GM19372 (cell line): ENCODE measurements around the gene OPCML.
"Not testable (repeated sequence)": the region's sequence is repeated elsewhere in the genome, so short reads cannot be mapped to it uniquely, and the experiment has no call there.

Source experiments
- ATAC-seq: cut with Tn5 transposase; IDR thresholded peaks from one replicate; pipeline ENCODE4 v1.9.1; 2021; ENCODE audit warnings: mild to moderate bottlenecking, low read depth, moderate library complexity; ENCODE audit not compliant: unreplicated experiment

The OPCML gene

GRCh38 chr11:132438418-132438817 lies 1093.9 kb downstream of the OPCML start:
- no peak for ATAC-seq

DNA sequence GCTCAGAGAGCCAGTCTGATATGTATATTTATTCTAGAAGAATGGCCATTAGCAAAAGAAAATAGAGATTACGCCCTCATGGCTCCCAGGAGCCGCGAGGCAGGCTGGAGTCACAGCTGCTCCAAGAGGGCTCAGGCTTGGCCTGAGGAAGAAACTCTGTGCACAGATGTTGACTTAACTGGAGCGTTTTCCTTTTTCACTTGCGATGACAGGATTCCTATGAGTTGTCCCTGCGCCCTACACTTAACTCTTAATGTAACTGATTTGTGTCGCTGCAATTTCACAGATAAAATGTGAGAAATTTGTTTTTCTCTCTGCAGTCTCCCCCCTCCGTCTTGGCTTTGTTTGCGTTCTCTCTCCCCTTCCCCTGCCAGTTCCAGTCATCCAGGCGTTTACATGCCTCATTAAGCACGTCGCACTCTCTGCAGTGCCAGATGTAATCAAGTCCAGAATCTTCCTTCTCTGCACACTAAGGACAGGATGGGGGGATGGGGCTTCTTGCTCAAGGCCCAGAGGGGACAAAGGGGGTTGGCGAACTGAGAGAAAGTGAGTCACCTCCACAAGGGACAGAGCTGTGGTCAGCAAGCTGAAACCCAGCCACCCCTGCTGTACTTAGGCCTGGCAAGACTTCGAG lies 1101.8 kb downstream of the OPCML start:
- ATAC-seq: no peak

GRCh38 chr11:132429685-132430084 lies 1102.6 kb downstream of the OPCML start:
- ATAC-seq: no peak

DNA sequence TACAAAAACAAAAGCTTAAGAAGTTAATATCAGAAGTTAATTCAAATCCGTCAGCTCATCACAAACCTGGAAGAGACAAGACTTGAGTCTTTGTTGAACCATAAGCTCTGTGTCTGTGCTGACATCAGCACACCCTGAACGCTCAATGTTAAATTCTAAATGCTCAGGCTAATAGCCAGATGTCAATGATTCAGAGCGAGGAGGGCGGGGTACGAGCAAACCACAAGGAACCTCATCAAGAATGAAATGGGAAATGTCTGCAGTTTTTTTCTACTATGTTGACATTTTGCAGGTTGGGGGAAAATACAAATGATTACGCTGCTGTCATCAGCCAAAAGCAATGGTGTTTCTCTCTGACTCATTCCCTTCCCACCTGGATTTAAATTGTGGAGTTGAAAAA lies 1104.7 kb downstream of the OPCML start:
- no peak for ATAC-seq

- ATAC-seq: no peak
Observed at GRCh38 chr11:132424433-132424832, 1107.9 kb downstream of the OPCML start.

DNA sequence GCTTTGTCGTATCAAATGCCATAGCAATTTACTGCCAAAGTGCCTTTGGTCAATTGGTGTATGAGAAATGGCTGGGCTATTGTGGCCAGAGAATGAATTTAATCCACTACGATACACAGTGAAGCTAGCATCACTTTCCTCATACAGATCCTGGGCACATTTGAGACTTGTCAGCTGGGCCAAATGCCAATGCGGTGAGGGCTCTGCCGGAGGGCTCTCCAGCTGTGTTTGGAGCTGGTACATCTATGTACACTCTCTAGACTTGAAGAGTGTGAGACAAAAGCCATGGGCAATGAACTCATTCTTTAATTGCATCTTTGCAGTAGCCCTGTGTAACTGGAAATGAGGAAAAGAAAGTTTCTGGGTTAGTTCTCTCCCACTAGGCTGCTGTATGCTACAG lies 1109.0 kb downstream of the OPCML start:
- no peak for ATAC-seq

DNA sequence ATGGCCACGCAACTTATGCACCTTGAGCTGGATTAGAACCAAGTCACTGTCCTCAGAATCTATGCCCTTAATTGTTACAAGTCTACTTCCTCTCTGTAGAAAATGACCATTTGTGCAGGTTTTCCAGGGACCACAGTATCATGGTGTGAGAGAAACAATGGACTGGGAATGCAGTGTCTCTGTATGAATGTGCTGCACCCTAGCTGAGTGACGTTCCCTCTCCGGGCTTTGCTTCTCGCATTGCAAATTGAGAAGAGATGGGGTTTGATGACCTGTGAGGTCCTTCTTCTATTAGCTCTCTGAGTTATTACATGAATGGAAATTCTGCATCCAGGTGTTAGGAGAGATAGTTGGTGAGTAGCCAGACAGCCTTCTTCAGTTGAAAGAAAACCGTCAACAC lies 1109.6 kb downstream of the OPCML start:
- ATAC-seq: no peak

DNA sequence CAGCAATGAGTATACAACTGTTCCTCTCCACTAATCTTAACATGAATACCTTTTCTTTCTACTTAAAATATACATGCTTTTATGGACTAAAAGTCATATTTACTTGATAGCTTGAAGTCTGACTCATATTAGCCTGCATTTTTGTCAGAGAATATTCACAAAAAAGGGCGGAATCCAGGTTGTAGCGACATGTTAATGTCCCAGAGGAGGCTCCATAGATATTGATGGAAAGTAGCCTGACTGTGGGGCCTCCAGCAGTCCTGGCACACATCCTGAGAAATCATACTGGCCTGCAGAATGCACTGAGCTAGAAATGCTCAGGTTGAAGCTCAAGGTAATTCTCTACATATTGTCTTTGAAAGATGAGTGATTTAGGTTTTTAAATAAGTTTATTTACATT lies 1110.7 kb downstream of the OPCML start:
- ATAC-seq: no peak

- ATAC-seq: no peak
Observed at GRCh38 chr11:132414451-132414850, 1117.8 kb downstream of the OPCML start.

- no peak for ATAC-seq
Observed at GRCh38 chr11:132410383-132410782, 1121.9 kb downstream of the OPCML start.

GRCh38 chr11:132409573-132410355 lies 1122.5 kb downstream of the OPCML start:
- no peak for ATAC-seq

GRCh38 chr11:132408877-132409276 lies 1123.4 kb downstream of the OPCML start:
- no peak for ATAC-seq

DNA sequence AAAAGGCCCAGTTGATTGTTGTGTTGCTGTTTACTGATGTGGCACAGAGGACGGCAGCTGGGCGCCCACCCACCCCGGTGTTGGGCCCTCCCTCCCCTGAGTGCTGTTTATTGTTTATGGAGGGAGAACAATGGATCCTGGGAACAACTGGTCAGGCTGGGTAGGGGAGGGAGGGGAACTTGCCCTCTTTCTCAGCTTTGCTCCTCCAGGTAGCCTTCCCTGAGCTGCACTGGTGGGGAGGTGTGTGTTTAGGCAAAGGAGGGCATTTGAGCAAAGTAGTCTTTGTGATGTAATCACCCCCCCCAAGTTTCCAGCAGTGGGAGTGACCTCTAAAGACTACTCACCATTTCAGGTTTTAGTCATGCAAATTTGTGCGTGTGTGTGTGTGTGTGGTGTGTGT lies 1126.6 kb downstream of the OPCML start:
- ATAC-seq: no peak

GRCh38 chr11:132402071-132402684 lies 1130.1 kb downstream of the OPCML start:
- ATAC-seq: no peak

GRCh38 chr11:132396318-132396717 lies 1136.0 kb downstream of the OPCML start:
- ATAC-seq: no peak

- no peak for ATAC-seq
Observed at GRCh38 chr11:132395434-132395833, 1136.9 kb downstream of the OPCML start.

DNA sequence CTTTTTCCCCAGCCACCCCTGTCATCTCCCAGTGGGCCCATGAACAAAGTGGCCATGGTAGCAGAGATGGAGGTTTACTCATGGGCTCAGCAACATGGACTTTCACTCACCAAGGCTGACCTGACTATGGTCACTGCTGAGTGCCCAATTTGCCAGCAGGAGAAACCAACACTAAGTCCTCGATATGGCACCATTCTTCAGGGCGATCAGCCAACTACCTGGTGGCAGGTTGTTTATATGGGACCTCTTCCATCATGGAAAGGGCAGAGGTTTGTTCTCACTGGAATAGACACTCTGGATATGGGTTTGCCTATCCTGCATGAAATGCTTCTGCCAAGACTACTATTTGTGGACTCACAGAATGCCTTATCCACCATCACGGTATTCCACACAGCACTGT lies 1152.8 kb downstream of the OPCML start:
- no peak for ATAC-seq

GRCh38 chr11:132373405-132374143 lies 1158.7 kb downstream of the OPCML start:
- no peak for ATAC-seq

DNA sequence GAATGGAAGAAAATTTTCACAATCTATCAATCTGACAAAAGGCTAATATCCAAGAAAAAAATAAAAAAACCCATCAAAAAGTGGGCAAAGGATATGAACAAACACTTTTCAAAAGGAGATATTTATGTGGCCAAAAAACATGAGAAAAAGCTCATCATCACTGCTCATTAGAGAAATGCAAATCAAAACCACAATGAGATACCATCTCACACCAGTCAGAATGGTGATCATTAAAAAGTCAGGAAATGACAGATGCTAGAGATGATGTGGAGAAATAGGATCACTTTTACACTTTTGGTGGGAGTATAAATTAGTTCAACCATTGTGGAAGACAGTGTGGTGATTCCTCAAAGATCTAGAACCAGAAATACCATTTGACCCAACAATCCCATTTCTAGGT lies 1162.2 kb downstream of the OPCML start:
- not testable (repeated sequence) for ATAC-seq

- no peak for ATAC-seq
Observed at GRCh38 chr11:132367293-132367692, 1165.0 kb downstream of the OPCML start.

GRCh38 chr11:132365650-132366049 lies 1166.7 kb downstream of the OPCML start:
- no peak for ATAC-seq
